Measurements from ENCODE around the gene C19orf25.

DNA sequence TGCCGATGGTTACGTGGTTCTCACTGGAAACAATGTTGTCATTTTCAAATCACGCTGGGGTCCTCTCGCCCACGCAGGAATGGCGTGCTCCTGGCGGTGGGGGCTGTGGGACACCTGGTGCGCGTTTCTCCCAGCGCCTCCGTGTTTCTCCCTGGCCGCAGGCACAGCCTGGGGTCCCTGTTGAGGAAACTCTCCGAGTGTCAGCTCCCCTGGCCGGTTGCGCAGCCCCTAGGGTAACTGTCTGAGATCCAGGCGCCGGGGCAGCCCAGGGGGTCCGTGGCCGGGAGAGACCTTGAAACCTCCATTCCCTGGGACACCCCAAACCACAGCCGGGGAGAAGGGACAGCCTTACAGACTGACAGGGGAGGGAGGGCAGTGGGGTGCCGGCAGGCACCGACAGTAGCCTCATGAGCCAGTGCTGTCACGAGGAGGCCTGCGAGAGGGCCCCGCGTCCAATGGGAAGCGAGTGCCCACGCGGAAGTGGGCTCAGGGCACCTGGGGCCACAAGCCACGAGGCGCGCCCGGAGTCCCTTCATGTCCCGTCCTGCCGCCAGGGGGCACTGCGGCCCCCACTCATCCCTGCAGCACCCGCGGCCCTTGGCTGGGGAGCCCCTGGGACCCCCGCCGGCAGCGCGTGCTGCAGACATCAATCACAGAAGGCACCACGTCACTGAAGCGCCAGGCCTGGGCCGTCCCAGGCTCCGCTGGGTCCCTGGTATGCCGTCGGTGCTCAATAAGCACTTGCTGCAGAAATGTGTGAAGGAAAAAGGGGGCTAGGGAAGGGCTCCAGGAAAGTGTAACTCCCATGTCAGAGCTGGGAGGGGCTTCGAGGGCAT lies 24.3 kb upstream of the C19orf25 start:
- TF ChIP-seq CTCF (IDR thresholded peaks at IDR 0.05), result peak; percentile 62 to 85 (median 74)
- no peak for TF ChIP-seq POLR2A (IDR thresholded peaks at IDR 0.05)

Measured in heart left ventricle (tissue), 13 donors.